B cell (primary cell): ENCODE measurements around the gene DPH6.

Experiments used
- CTCF ChIP-seq: fragments of 200-600 bp; IDR thresholded peaks from one replicate; pipeline ENCODE4 v1.8.0; 2022; ENCODE audit warnings: antibody characterized with exemption, mild to moderate bottlenecking
- EZH2 ChIP-seq: IDR thresholded peaks from 2 replicates; pipeline ENCODE4 v1.6.1; 2012; ENCODE audit warnings: borderline replicate concordance, low read depth, mild to moderate bottlenecking, moderate library complexity, low read length; ENCODE audit not compliant: insufficient read depth, poor library complexity, severe bottlenecking

DNA sequence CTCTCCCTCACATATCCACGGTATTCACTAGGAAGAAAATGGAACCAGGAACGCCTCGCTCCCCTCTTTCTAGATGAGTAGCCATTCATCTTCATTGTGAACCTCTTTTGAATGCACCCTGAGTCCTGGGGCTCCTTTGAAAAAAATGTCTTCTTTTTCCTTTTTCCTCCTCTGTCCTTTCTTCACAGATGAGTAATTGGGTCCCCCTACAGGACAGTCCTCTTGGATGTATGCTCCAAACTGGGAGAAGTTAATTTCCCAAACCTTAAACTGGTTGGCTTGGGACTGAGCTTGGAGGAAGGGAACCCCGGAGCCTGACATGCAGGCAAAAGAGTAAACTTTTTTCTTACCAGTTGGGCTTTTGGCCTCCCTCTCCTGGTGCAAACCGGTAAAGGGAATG, 108.8 kb downstream of the DPH6 start:
- TF ChIP-seq EZH2: no peak
- no peak for TF ChIP-seq CTCF
